OCI-LY3 (cell line): ENCODE measurements around the gene L3MBTL1.

ENCODE experiments used
- H2AFZ ChIP-seq: fragments of 200-600, 300-600 bp; shearing (Covaris generic); 2 replicates; pipeline ENCODE4 v1.6.0; 2014; ENCODE audit warnings: antibody characterized with exemption, low read depth, low read length
- H3K27ac ChIP-seq: fragments of 200-600, 300-600 bp; sonication (generic); 2 replicates; pipeline ENCODE4 v1.5.1; 2014; ENCODE audit warnings: mild to moderate bottlenecking, low read length, moderate library complexity, mixed read lengths
- H3K27me3 ChIP-seq: fragments of 200-600, 300-600 bp; sonication (generic); 2 replicates; pipeline ENCODE4 v1.6.1; 2014; ENCODE audit warnings: low read depth, low read length, mixed read lengths
- H3K36me3 ChIP-seq: fragments of 200-600, 300-600 bp; sonication (generic); replicated peaks from 2 replicates; pipeline ENCODE3; 2014; ENCODE audit warnings: low read depth, low read length, mixed read lengths
- H3K4me1 ChIP-seq: fragments of 300-600, 200-600 bp; sonication (generic); 2 replicates; pipeline ENCODE4 v1.6.1; 2014; ENCODE audit warnings: low read length, mixed read lengths
- H3K4me2 ChIP-seq: fragments of 200-600, 300-600 bp; sonication (generic); 2 replicates; pipeline ENCODE4 v1.6.1; 2014; ENCODE audit warnings: low read length, mixed read lengths
- H3K4me3 ChIP-seq: fragments of 300-600, 200-600 bp; sonication (generic); 2 replicates; pipeline ENCODE4 v1.5.1; 2014; ENCODE audit warnings: antibody characterized with exemption, mild to moderate bottlenecking, low read length, moderate library complexity
- H3K79me2 ChIP-seq: fragments of 300-600, 200-600 bp; shearing (Covaris generic); 2 replicates; pipeline ENCODE4 v1.6.1; 2014; ENCODE audit warnings: mild to moderate bottlenecking, low read length, mixed read lengths
- H3K9ac ChIP-seq: fragments of 300-600, 200-600 bp; shearing (Covaris generic); 2 replicates; pipeline ENCODE4 v1.6.0; 2014; ENCODE audit warnings: mild to moderate bottlenecking, low read length, moderate library complexity
- H3K9me3 ChIP-seq: fragments of 200-600, 300-600 bp; shearing (Covaris generic); 2 replicates; pipeline ENCODE4 v1.6.1; 2014; ENCODE audit warnings: low read length, mixed read lengths; ENCODE audit not compliant: insufficient read depth
- H4K20me1 ChIP-seq: fragments of 200-600, 300-600 bp; sonication (generic); 2 replicates; pipeline ENCODE4 v1.6.1; 2016; ENCODE audit warnings: low read length, mixed read lengths; ENCODE audit not compliant: insufficient read depth
- CTCF ChIP-seq: fragments of 200-600, 300-600 bp; sonication (generic); IDR thresholded peaks from 2 replicates; pipeline ENCODE4 v1.5.1; 2014; ENCODE audit warnings: antibody characterized with exemption, low read length, low read depth
- EZH2phosphoT487 ChIP-seq: fragments of 200-600 bp; shearing (Covaris generic); IDR thresholded peaks from 2 replicates; pipeline ENCODE4 v1.6.1; 2018; ENCODE audit warnings: antibody characterized with exemption, mixed run types, low read depth

L3MBTL1 gene

GRCh38 chr20:43463527-43464218 lies 43.8 kb upstream of the L3MBTL1 start:
- Histone ChIP-seq H3K4me2 (no peak overlapping the region), H3K4me3 (no peak overlapping the region), H3K9ac (no peak overlapping the region), H3K27me3 (no peaks in the 10 kb centered on the region), H3K27ac (no peak overlapping the region), H3K79me2 (peaks cover 55% of the 10 kb centered on the region), H3K4me1 (peaks cover 7% of the 10 kb centered on the region), H2AFZ (no peak overlapping the region), H3K9me3 (no peaks in the 10 kb centered on the region), H3K36me3 (peaks cover 66% of the 10 kb centered on the region), H4K20me1 (peaks cover 53% of the 10 kb centered on the region)
- TF ChIP-seq CTCF = no peak
- TF ChIP-seq EZH2phosphoT487 = no peak

GRCh38 chr20:43464219-43464790 lies 43.2 kb upstream of the L3MBTL1 start:
- peaks cover 3% of the 10 kb centered on the region for H3K4me1 ChIP-seq
- peaks cover 63% of the 10 kb centered on the region for H3K36me3 ChIP-seq
- H4K20me1 ChIP-seq = peaks cover 47% of the 10 kb centered on the region

GRCh38 chr20:43465625-43465943 lies 41.9 kb upstream of the L3MBTL1 start:
- Histone ChIP-seq H3K27me3 (no peaks in the 10 kb centered on the region), H3K36me3 (peaks cover 55% of the 10 kb centered on the region), H3K4me3 (no peak overlapping the region), H4K20me1 (peaks cover 40% of the 10 kb centered on the region), H3K9ac (no peak overlapping the region), H2AFZ (no peak overlapping the region), H3K4me2 (no peak overlapping the region), H3K79me2 (peaks cover 36% of the 10 kb centered on the region), H3K9me3 (no peaks in the 10 kb centered on the region), H3K27ac (no peak overlapping the region), H3K4me1 (no peaks in the 10 kb centered on the region)
- TF ChIP-seq CTCF = no peak
- no peak for TF ChIP-seq EZH2phosphoT487

More at GRCh38 chr20:43464219-43464790, 43.2 kb upstream of the L3MBTL1 start:
- Histone ChIP-seq H2AFZ (no peak overlapping the region), H3K4me2 (no peak overlapping the region), H3K4me3 (no peak overlapping the region), H3K79me2 (peaks cover 49% of the 10 kb centered on the region), H3K27me3 (no peaks in the 10 kb centered on the region), H3K9me3 (no peaks in the 10 kb centered on the region), H3K9ac (no peak overlapping the region), H3K27ac (no peak overlapping the region)
- TF ChIP-seq EZH2phosphoT487 (no peak), CTCF (no peak)

- peaks cover 27% of the 10 kb centered on the region for H4K20me1 ChIP-seq
- H3K27me3 ChIP-seq = no peaks in the 10 kb centered on the region
- peaks cover 46% of the 10 kb centered on the region for H3K36me3 ChIP-seq
- no peak overlapping the region for H3K4me2 ChIP-seq
- H3K9me3 ChIP-seq = no peaks in the 10 kb centered on the region
- no peak overlapping the region for H3K9ac ChIP-seq
- TF ChIP-seq EZH2phosphoT487 (no peak), CTCF (no peak)
- H3K79me2 ChIP-seq = peaks cover 18% of the 10 kb centered on the region
- H3K4me3 ChIP-seq = no peak overlapping the region
- H2AFZ ChIP-seq = no peak overlapping the region
- no peak overlapping the region for H3K27ac ChIP-seq
- H3K4me1 ChIP-seq = no peaks in the 10 kb centered on the region
Observed at GRCh38 chr20:43467589-43467988, 39.9 kb upstream of the L3MBTL1 start.
